Measurements from ENCODE around the gene MEOX1.
"Not testable (repeated sequence)": the region's sequence is repeated elsewhere in the genome, so short reads cannot be mapped to it uniquely, and the experiment has no call there.

The MEOX1 gene

DNA sequence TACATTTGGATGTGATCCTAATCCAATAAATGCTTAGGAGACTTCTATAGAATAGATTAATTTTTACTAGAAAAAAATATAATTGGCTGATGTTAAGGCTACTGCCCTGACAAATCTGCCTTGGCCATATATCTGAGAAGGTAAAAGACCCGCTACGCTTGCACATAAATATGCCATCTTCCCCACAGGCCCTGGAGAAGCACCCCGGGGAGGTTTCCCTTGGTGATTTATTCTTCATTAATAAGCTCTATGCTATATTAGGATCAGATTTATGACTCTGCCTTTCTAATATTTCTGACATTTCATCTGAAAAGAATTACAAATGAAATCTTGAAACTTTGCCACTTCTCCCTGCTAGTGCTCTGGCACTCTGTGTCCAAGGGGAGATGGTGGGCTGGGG lies 27.4 kb upstream of the MEOX1 start:
- H3K27ac Mint-ChIP-seq: peak overlapping the region in 1 of 3 experiments; percentile 3
- H3K9me3 Mint-ChIP-seq: no peaks in the 10 kb centered on the region

DNA sequence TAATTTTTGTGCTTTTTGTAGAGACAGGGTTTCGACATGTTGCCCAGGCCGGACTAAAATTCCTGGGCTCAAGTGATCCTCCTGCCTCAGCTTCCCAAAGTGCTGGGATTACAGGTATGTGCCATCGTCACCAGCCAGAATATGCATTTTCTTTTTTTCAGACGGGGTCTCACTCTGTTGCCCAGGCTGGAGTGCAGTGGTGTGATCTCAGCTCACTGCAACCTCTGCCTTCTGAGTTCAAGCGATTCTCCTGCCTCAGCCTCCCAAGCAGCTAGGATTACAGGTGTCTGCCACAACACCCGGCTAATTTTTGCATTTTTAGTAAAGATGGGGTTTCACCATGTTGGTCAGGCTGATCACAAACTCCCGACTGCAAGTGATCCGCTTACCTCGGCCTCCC lies 25.2 kb upstream of the MEOX1 start:
- not testable (repeated sequence) for H3K36me3 Mint-ChIP-seq (ENCODE audit: low read depth); H3K4me3 Mint-ChIP-seq; H3K9me3 Mint-ChIP-seq; H3K4me1 Mint-ChIP-seq; H3K27ac Mint-ChIP-seq
- H3K27me3 Mint-ChIP-seq (ENCODE audit: low read depth): peaks cover 52% of the 10 kb centered on the region

More for the DNA sequence above, 27.4 kb upstream of the MEOX1 start:
- TF ChIP-seq, protein P1, sequence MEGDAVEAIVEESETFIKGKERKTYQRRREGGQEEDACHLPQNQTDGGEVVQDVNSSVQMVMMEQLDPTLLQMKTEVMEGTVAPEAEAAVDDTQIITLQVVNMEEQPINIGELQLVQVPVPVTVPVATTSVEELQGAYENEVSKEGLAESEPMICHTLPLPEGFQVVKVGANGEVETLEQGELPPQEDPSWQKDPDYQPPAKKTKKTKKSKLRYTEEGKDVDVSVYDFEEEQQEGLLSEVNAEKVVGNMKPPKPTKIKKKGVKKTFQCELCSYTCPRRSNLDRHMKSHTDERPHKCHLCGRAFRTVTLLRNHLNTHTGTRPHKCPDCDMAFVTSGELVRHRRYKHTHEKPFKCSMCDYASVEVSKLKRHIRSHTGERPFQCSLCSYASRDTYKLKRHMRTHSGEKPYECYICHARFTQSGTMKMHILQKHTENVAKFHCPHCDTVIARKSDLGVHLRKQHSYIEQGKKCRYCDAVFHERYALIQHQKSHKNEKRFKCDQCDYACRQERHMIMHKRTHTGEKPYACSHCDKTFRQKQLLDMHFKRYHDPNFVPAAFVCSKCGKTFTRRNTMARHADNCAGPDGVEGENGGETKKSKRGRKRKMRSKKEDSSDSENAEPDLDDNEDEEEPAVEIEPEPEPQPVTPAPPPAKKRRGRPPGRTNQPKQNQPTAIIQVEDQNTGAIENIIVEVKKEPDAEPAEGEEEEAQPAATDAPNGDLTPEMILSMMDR (IDR thresholded peaks at IDR 0.05; ENCODE audit: unreplicated experiment in 3 of 3): no peak
- H3K36me3 Mint-ChIP-seq (ENCODE audit: low read depth): no peaks in the 10 kb centered on the region
- H3K4me3 Mint-ChIP-seq: no peak overlapping the region
- peaks cover 5% of the 10 kb centered on the region for H3K4me1 Mint-ChIP-seq
- peaks cover 38% of the 10 kb centered on the region for H3K27me3 Mint-ChIP-seq (ENCODE audit: low read depth)

DNA sequence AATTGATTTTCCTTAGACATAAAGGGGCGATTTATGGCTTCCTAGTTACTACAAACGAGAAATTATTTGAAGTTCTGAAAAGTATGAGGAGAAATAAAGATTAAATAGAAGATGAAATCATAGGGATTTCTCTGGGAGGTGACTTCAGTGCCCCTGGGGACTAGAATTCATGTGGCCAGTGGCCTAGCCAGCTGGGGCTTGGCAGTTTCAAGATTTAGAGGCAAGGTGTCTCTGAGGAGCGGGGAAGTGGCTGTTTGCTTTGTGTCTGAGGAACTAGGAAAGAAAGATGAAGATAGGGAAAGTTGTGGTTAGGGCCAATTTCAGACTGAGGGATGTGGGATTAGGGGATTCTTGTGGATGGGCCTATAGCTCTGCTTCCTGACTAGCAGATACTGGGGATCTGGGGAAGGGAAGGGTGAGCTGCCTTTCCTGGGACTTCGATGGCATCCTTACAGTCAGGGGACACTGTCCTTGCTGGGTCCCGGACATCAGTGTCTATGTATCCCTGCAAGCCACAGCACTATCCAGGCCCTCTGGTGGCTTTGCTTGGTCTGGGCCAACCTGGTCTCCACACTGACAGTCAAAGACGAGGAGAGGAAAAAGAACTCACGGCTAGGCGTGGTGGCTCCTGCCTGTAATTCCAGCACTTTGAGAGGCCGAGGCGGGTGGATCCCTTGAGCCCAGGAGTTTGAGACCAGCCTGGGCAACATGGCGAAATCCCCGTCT lies 22.4 kb upstream of the MEOX1 start:
- no peak overlapping the region for H3K4me3 Mint-ChIP-seq
- H3K9me3 Mint-ChIP-seq: no peaks in the 10 kb centered on the region
- H3K36me3 Mint-ChIP-seq (ENCODE audit: low read depth): no peaks in the 10 kb centered on the region
- H3K4me1 Mint-ChIP-seq: no peaks in the 10 kb centered on the region
- TF ChIP-seq, protein P1 (IDR thresholded peaks at IDR 0.05; ENCODE audit: unreplicated experiment in 3 of 3): no peak
- H3K27ac Mint-ChIP-seq: no peak overlapping the region
- peaks cover 51% of the 10 kb centered on the region for H3K27me3 Mint-ChIP-seq (ENCODE audit: low read depth)

DNA sequence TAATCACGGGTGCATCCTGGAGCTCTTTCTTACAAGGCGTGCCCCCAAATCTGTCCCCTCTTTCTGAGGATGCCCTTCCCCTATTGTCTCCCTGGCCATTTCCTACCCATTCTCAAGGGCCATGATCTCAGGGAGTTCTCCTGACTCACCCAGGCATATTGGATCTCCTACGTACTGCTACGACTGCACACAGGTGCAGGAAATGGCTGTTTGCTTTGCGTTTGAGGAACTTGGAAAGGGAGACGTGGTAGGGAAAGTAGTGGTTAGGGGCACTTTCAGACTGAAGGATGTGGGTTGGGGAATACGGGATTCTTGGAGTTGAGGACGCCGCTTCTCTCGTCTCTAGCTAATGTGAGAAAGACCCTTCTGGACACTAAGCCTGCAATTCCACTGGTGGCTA lies 18.7 kb upstream of the MEOX1 start:
- peaks cover 16% of the 10 kb centered on the region for H3K4me1 Mint-ChIP-seq
- peaks cover 61% of the 10 kb centered on the region for H3K27me3 Mint-ChIP-seq (ENCODE audit: low read depth)
- no peaks in the 10 kb centered on the region for H3K9me3 Mint-ChIP-seq
- TF ChIP-seq, protein P1 (IDR thresholded peaks at IDR 0.05; ENCODE audit: unreplicated experiment in 3 of 3): no peak
- no peaks in the 10 kb centered on the region for H3K36me3 Mint-ChIP-seq (ENCODE audit: low read depth)
- no peak overlapping the region for H3K27ac Mint-ChIP-seq
- H3K4me3 Mint-ChIP-seq: no peak overlapping the region

DNA sequence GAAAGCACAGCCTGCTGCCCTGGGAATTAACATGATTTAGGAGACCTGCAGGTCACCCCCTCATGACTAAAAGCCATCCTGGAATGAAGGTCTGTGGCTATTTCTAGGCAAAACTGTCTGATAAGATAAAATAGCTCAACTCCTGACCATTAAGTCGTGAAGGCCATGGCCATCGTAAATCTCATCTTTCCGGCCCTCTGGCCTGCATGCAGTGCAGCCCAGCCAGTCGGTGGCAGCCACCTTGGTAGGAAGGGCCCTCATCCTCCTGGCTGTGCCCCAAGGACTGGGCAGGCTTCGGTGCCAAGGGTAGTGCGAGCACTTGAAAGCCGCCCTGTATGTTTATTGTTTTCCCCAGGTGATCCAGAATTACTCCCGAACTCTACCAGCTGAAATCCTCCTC lies 18.2 kb upstream of the MEOX1 start:
- H3K36me3 Mint-ChIP-seq (ENCODE audit: low read depth): no peaks in the 10 kb centered on the region
- H3K4me3 Mint-ChIP-seq: no peak overlapping the region
- no peak overlapping the region for H3K27ac Mint-ChIP-seq
- H3K27me3 Mint-ChIP-seq (ENCODE audit: low read depth): peaks cover 57% of the 10 kb centered on the region
- TF ChIP-seq, protein P1 (IDR thresholded peaks at IDR 0.05; ENCODE audit: unreplicated experiment in 3 of 3): no peak
- peaks cover 22% of the 10 kb centered on the region for H3K4me1 Mint-ChIP-seq
- H3K9me3 Mint-ChIP-seq: no peaks in the 10 kb centered on the region

DNA sequence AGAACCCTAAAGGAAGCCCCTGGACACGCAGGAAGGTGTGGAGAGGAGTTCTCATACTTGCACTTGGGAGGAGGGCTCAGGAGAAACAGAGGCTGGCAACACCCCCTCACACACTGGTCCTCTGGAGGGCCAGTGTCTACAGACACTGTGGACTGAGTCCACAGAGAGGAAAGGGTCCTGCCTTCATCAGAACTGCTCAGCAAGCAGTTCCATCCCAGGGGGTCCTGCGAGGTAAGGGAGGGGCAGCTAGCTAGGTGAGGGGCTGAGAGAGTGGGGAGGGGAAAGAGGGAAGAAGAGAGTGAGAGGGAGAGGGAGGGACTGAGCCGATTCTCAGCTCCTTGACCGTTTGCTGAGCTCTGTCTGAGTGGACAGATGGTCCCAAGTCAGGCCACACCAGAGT lies 17.7 kb upstream of the MEOX1 start:
- Mint-ChIP-seq H3K9me3 (no peaks in the 10 kb centered on the region), H3K36me3 (ENCODE audit: low read depth) (no peaks in the 10 kb centered on the region)

More for the DNA sequence above, 17.7 kb upstream of the MEOX1 start:
- Mint-ChIP-seq H3K4me1 (peaks cover 22% of the 10 kb centered on the region), H3K27me3 (ENCODE audit: low read depth) (peaks cover 53% of the 10 kb centered on the region), H3K27ac (no peak overlapping the region), H3K4me3 (no peak overlapping the region)
- TF ChIP-seq, protein P1 (IDR thresholded peaks at IDR 0.05; ENCODE audit: unreplicated experiment in 3 of 3): no peak

All from nephron (organoid).